Retinal pigment epithelial cell (primary cell): ENCODE results near the gene SHISA5.

Experiments
- DNase-seq: peaks from one replicate; pipeline ENCODE4 v3.0.0-alpha.2; 2010; ENCODE audit warnings: low read depth
- H3K4me3 ChIP-seq: 2 replicates; pipeline ENCODE4 v1.5.1; 2011; ENCODE audit warnings: mild to moderate bottlenecking, low read length, control low read depth, moderate library complexity
- CTCF ChIP-seq: conservative IDR thresholded peaks from 2 replicates; pipeline ENCODE4 v1.5.1; 2011; ENCODE audit warnings: low read depth, low read length, control low read depth, inconsistent platforms

The SHISA5 gene

DNA sequence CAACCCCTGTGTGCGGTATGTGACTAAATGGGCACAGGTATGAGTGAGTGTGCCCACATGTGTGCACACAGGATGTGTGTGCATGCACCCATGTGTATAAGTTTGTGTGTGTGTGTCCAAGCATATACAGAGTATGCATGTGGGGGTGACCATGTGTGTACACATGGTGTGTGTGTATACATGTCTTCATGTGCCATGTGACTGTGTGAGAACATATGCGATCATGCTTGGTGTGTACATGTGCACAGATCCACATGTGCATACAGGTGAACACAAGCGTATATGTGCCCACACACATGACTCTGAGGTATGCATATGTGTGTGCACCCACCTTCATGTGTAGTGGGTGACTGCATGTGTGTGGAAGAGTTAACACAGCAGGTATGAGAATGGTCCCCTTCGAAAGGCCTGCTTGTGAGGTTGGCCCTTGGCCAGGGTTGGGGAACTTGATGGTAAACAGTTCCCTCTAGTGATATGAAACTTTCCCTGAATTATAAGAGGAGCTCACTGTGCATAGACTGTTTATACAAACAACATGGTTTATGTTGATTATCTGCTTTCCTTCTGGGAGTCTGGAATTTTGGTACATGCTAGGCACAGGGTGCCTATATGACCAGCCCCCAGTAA lies 42.3 kb upstream of the SHISA5 start:
- no peak for DNase-seq
- no peak overlapping the region for H3K4me3 ChIP-seq
- no peak for TF ChIP-seq CTCF

GRCh38 chr3:48544141-48544540 lies 40.2 kb upstream of the SHISA5 start:
- H3K4me3 ChIP-seq: no peak overlapping the region
- no peak for DNase-seq
- no peak for TF ChIP-seq CTCF

GRCh38 chr3:48543271-48543866 lies 39.4 kb upstream of the SHISA5 start:
- H3K4me3 ChIP-seq: no peak overlapping the region
- DNase-seq: no peak
- no peak for TF ChIP-seq CTCF

- TF ChIP-seq CTCF: no peak
- H3K4me3 ChIP-seq: no peak overlapping the region
- no peak for DNase-seq
Measured at GRCh38 chr3:48538451-48538850, 34.5 kb upstream of the SHISA5 start.

DNA sequence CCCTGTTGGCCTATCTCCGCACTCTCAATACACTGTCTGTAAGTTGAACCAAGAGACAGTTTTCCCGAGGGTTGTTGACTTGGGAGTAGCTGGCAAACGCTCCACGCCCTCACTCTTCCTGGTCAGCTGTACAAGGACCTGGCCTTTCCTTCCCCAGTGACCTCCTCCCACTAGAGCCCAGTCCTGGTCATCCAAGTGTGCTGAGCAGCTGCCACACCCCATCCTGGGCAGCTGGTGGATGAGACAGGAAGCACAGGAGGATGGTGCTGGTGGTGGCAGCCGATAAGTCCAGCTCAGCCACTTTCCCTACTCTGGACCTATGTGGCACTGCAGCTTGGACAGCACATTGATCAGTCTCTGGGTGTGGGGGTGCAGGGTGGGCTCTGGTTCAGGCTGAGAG lies 32.8 kb upstream of the SHISA5 start:
- no peak for DNase-seq
- no peak for TF ChIP-seq CTCF

DNA sequence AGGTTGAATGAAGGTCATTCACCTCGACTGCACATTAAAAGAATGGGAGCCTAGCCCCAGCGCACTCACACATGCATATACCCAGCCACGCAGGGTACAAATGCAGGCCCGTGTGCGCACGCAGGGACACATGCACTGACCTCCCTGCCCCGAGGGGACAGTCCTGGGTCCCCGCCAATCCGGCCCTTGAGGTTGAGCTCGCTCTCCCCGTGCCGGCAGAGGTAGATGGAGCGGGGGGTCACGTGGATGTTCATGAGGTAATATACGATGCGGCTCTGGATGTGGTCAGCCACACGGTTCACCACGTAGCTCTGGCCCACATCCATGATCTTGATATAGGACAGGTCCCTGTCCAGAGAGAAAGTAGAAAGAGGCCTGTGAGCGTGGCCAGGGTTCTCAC lies 32.1 kb upstream of the SHISA5 start:
- no peak overlapping the region for H3K4me3 ChIP-seq
- DNase-seq: no peak
- no peak for TF ChIP-seq CTCF

More for the DNA sequence above, 32.8 kb upstream of the SHISA5 start:
- no peak overlapping the region for H3K4me3 ChIP-seq

DNA sequence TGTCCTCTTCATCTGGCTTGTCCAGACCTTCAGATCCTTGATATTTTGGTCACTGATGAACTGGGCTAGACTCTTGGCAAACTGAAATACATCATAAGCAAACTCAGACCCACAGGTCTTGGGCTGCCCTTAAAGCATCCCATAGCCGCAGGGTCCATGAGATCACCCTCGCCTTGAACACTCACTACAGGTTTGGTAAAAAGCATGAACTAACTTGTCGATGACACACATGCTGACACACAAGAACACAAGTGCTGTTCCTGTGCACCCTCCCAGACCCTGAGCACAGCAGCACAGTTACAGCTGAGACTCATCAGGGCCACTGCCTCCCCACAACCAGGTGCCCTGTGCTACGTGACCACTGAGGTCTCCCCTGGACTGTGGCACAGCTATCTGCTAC lies 31.6 kb upstream of the SHISA5 start:
- no peak for TF ChIP-seq CTCF
- H3K4me3 ChIP-seq: no peak overlapping the region
- DNase-seq: no peak
